HepG2 (cell line): ENCODE results near the gene SLC38A3. TPM values are rescaled to one million over a fixed set of nuclear protein-coding genes. Genes with fewer than 3 reads are reported as not detected.

Experiments
- CBX1 ChIP-seq: IDR thresholded peaks from one replicate; pipeline ENCODE4 v1.6.1; 2016; ENCODE audit warnings: antibody characterized with exemption, low read depth
- CENPBD1 ChIP-seq: sonication (generic); formaldehyde crosslinking; IDR thresholded peaks from 2 replicates; pipeline ENCODE4 v1.8.0; 2022; ENCODE audit warnings: missing genetic modification reagents, low read depth, mild to moderate bottlenecking, borderline replicate concordance
- DR1 ChIP-seq: sonication (generic); formaldehyde crosslinking; IDR thresholded peaks from 2 replicates; pipeline ENCODE4 v1.8.0; 2021; ENCODE audit warnings: mild to moderate bottlenecking, missing genetic modification reagents, inconsistent platforms
- GLI4 ChIP-seq: sonication (generic); formaldehyde crosslinking; IDR thresholded peaks from 2 replicates; pipeline ENCODE4 v1.5.1; 2020; ENCODE audit warnings: missing genetic modification reagents, mild to moderate bottlenecking, moderate library complexity, borderline replicate concordance
- HMG20B ChIP-seq: conservative IDR thresholded peaks from 2 replicates; pipeline ENCODE4 v1.6.1; 2016; ENCODE audit warnings: missing genetic modification reagents, missing compliant biosample characterization
- HOXD1 ChIP-seq: sonication (generic); formaldehyde crosslinking; IDR thresholded peaks from 2 replicates; pipeline ENCODE4 v1.5.0; 2020; ENCODE audit warnings: missing genetic modification reagents
- MAFK ChIP-seq, 2 experiments: IDR thresholded peaks in 1 of 2; conservative IDR thresholded peaks in 1 of 2; 2 replicates each; pipeline ENCODE4 v1.6.1; 2011; ENCODE audit warnings: improper control_type of control experiment in 2 of 2, low read length in 2 of 2
- MTF2 ChIP-seq: sonication (generic); formaldehyde crosslinking; IDR thresholded peaks from 2 replicates; pipeline ENCODE4 v1.5.0; 2020; ENCODE audit warnings: missing genetic modification reagents, borderline replicate concordance
- NCOR1 ChIP-seq: fragments of 200-600 bp; sonication (generic); IDR thresholded peaks from 2 replicates; pipeline ENCODE4 v1.7.0; 2017; ENCODE audit warnings: antibody characterized with exemption, low read length, borderline replicate concordance
- ONECUT2 ChIP-seq: sonication (generic); formaldehyde crosslinking; IDR thresholded peaks from 2 replicates; pipeline ENCODE4 v1.4.0; 2020; ENCODE audit warnings: missing genetic modification reagents
- SP1 ChIP-seq, 2 experiments: fragments of 450-650 bp in 1 of 2; sonication (generic) in 1 of 2; formaldehyde crosslinking in 1 of 2; IDR thresholded peaks; 2 replicates each; pipeline versions ENCODE4 v1.4.0 to v1.6.1; 2016 to 2020; ENCODE audit warnings: missing genetic modification reagents in 1 of 2
- TBX2 ChIP-seq: sonication (generic); formaldehyde crosslinking; IDR thresholded peaks from 2 replicates; pipeline ENCODE4 v1.5.0; 2020; ENCODE audit warnings: missing genetic modification reagents, mild to moderate bottlenecking, borderline replicate concordance
- ZBTB20 ChIP-seq: sonication (generic); formaldehyde crosslinking; IDR thresholded peaks from 2 replicates; pipeline ENCODE4 v1.8.1; 2023; ENCODE audit warnings: missing genetic modification reagents, low read depth, mild to moderate bottlenecking, borderline replicate concordance
- ZNF263 ChIP-seq: sonication (generic); formaldehyde crosslinking; IDR thresholded peaks from 2 replicates; pipeline ENCODE4 v1.4.0; 2020; ENCODE audit warnings: missing genetic modification reagents
- ZNF280B ChIP-seq: sonication (generic); formaldehyde crosslinking; IDR thresholded peaks from 2 replicates; pipeline ENCODE4 v1.5.0; 2020; ENCODE audit warnings: missing genetic modification reagents, mild to moderate bottlenecking, borderline replicate concordance
- ZNF281 ChIP-seq: sonication (generic); formaldehyde crosslinking; IDR thresholded peaks from 2 replicates; pipeline ENCODE4 v1.4.0; 2020; ENCODE audit warnings: missing genetic modification reagents, borderline replicate concordance
- ZNF576 ChIP-seq: sonication (generic); formaldehyde crosslinking; IDR thresholded peaks from 2 replicates; pipeline ENCODE4 v1.4.0; 2020; ENCODE audit warnings: mild to moderate bottlenecking, missing genetic modification reagents
- ZNF720 ChIP-seq: sonication (generic); formaldehyde crosslinking; IDR thresholded peaks from 2 replicates; pipeline ENCODE4 v1.4.0; 2020; ENCODE audit warnings: missing genetic modification reagents
- ZNF761 ChIP-seq: sonication (generic); formaldehyde crosslinking; conservative IDR thresholded peaks from 2 replicates; pipeline ENCODE4 v1.4.0; 2020; ENCODE audit warnings: mild to moderate bottlenecking, missing genetic modification reagents
- ZNF768 ChIP-seq: sonication (generic); formaldehyde crosslinking; IDR thresholded peaks from 2 replicates; pipeline ENCODE4 v1.4.0; 2020; ENCODE audit warnings: missing genetic modification reagents
- ZNF770 ChIP-seq: sonication (generic); formaldehyde crosslinking; IDR thresholded peaks from 2 replicates; pipeline ENCODE4 v1.5.0; 2020; ENCODE audit warnings: mild to moderate bottlenecking, missing genetic modification reagents
- ZNF788 ChIP-seq: sonication (generic); formaldehyde crosslinking; IDR thresholded peaks from 2 replicates; pipeline ENCODE4 v1.5.0; 2020; ENCODE audit warnings: mild to moderate bottlenecking, missing genetic modification reagents, borderline replicate concordance
- polyA plus RNA-seq, 8 experiments: library from polyadenylated mRNA; depleted of rRNA in 3 of 8; stranded (reverse) in 7 of 8; unstranded in 1 of 8; fragments of >200 nt; fragmentation: Illumina TruSeq in 4 of 8; extraction: Trizol in 4 of 8; gene quantifications; 2 replicates each; pipeline versions ENCODE4 v1.2.1 to v1.2.3, GENCODE V29; 2011 to 2016; ENCODE audit warnings: low read depth in 4 of 8, missing spikeins in 1 of 8, mixed read lengths in 1 of 8; ENCODE audit not compliant: insufficient read depth in 1 of 8
- total RNA-seq, 5 experiments: library from RNA; depleted of rRNA; stranded (reverse); fragments of >200 nt; fragmentation: Illumina TruSeq; extraction: Trizol; gene quantifications; 2 replicates each; pipeline ENCODE4 v1.2.3, GENCODE V29; 2016; ENCODE audit warnings: low read depth in 1 of 5

Gene SLC38A3
- total and polyA plus RNA-seq, 2 of the 13 experiments (the other 11 are each of a cell fraction or from before 2014, with no cell fraction given): 29.8 to 164 TPM

GRCh38 chr3:50210510-50211367, 5.7 kb downstream of the SLC38A3 start (continued):
- TF ChIP-seq ZNF720 (CRISPR knock-in tag) (no peak), TBX2 (CRISPR knock-in tag) (peak; percentile 97), ZNF761 (CRISPR knock-in tag) (0 out of 2 replicates have a peak, but pooled peaks have one; percentile 28), NCOR1 (peak; percentile 82), ZNF788 (no peak), ONECUT2 (peak; percentile 95), SP1 (IDR thresholded peaks at IDR 0.05) (no peak), SP1 (CRISPR knock-in tag; IDR thresholded peaks at IDR 0.05) (no peak), MTF2 (CRISPR knock-in tag) (no peak), MAFK (conservative IDR thresholded peaks at IDR 0.05 in 1 of 2, IDR thresholded peaks at IDR 0.05 in 1 of 2; ENCODE audit: low read length in 2 of 2) (no peak), GLI4 (CRISPR knock-in tag) (0 out of 2 replicates have a peak, but pooled peaks have one; percentile 43), ZNF281 (CRISPR knock-in tag) (peak; percentile 55; the same call in 1 of the 2 replicates), ZNF263 (CRISPR knock-in tag) (peak; percentile 95), CENPBD1 (no peak), ZNF770 (CRISPR knock-in tag) (no peak), HMG20B (CRISPR knock-in tag) (peak; percentile 85; the same call in 1 of the 2 replicates), ZBTB20 (CRISPR knock-in tag) (no peak), ZNF768 (CRISPR knock-in tag) (0 out of 2 replicates have a peak, but pooled peaks have one; percentile 20), CBX1 (no peak), HOXD1 (peak; percentile 99), ZNF576 (CRISPR knock-in tag) (no peak), DR1 (no peak), ZNF280B (CRISPR knock-in tag) (no peak; the same call in 1 of the 2 replicates)
